Gastrocnemius medialis (tissue), 4 donors: ENCODE data around the gene MOB3C. TPM values are rescaled to one million over a fixed set of nuclear protein-coding genes. Genes with fewer than 3 reads are reported as not detected.

Source experiments
- ATAC-seq, 2 donors: fragments of 150-250 bp; one replicate each; pipeline ENCODE4 v1.9.1; 2016
- DNase-seq, 2 donors: peaks; one replicate each; pipeline ENCODE4 v3.0.0-alpha.2; 2019
- H3K27ac ChIP-seq, 4 donors: fragments of 200-600 bp; sonication (generic); 1 replicate in 1 of 4; 2 replicates in 3 of 4; pipeline ENCODE4 v1.5.1; 2016 to 2018; ENCODE audit warnings: mild to moderate bottlenecking in 2 of 4, moderate library complexity in 1 of 4
- H3K27me3 ChIP-seq, 3 donors: fragments of 200-600 bp; sonication (generic) in 2 of 3; 1 replicate in 1 of 3; 2 replicates in 2 of 3; pipeline versions ENCODE4 v1.5.1 to v1.6.0; 2016 to 2019; ENCODE audit warnings: mild to moderate bottlenecking in 1 of 3, moderate library complexity in 1 of 3
- H3K36me3 ChIP-seq, 2 donors: fragments of 200-600 bp; sonication (generic) in 1 of 2; one replicate each; pipeline ENCODE4 v1.5.1; 2017 to 2018
- H3K4me1 ChIP-seq, 2 donors: fragments of 200-600 bp; sonication (generic) in 1 of 2; one replicate each; pipeline ENCODE4 v1.5.1; 2016 to 2017; ENCODE audit warnings: mild to moderate bottlenecking in 2 of 2
- H3K4me3 ChIP-seq, 4 donors: fragments of 200-600 bp; sonication (generic) in 3 of 4; 1 replicate in 1 of 4; 2 replicates in 3 of 4; pipeline ENCODE4 v1.5.1; 2016 to 2019; ENCODE audit warnings: mild to moderate bottlenecking in 2 of 4
- H3K9me3 ChIP-seq, 3 donors: fragments of 200-600 bp; sonication (generic) in 2 of 3; 1 replicate in 1 of 3; 2 replicates in 2 of 3; pipeline ENCODE4 v1.5.1; 2016 to 2019
- POLR2A ChIP-seq, 2 donors: fragments of 450-650 bp; IDR thresholded peaks; one replicate each; pipeline ENCODE4 v1.6.1; 2017; ENCODE audit warnings: antibody characterized with exemption in 2 of 2, mild to moderate bottlenecking in 2 of 2, moderate library complexity in 2 of 2
- in situ Hi-C, 4 donors: fragments of 200-750 bp; cut with MboI; loops; one replicate each; pipeline versions ENCODE4 v1.15.0 to v1.8.0; 2017; ENCODE audit warnings: low sequenced_read_pairs in 4 of 4
- intact Hi-C: fragments of 100-400 bp; cut with DNase I; formaldehyde crosslinking; loops from one replicate; pipeline ENCODE4 v1.15.1; 2023; ENCODE audit warnings: low total_unique reads
- total RNA-seq, 4 donors: library from RNA; depleted of rRNA; stranded (reverse); fragments of >200 nt; gene quantifications; one replicate each; pipeline versions ENCODE4 v1.1.0 to v1.2.3, GENCODE V29; 2016
- TF ChIP-seq, protein P1 (sequence below), 5 experiments: fragments of 450-650 bp in 3 of 5; fragments of 200-600 bp in 2 of 5; sonication (generic) in 2 of 5; IDR thresholded peaks in 4 of 5; conservative IDR thresholded peaks in 1 of 5; 1 replicate in 4 of 5; 2 replicates in 1 of 5; pipeline ENCODE4 v1.5.1; 2016 to 2019; ENCODE audit warnings: antibody characterized with exemption in 5 of 5, mild to moderate bottlenecking in 3 of 5, moderate library complexity in 3 of 5

MOB3C gene
- total RNA-seq, 4 donors from 2014 or later, result 11.3 to 26.5 (median 23.3) TPM

GRCh38 chr1:46575300-46575699 is 41.3 kb downstream of the MOB3C start:
- no peak for DNase-seq
- no peaks in the 10 kb centered on the region for H3K27me3 ChIP-seq
- H3K4me3 ChIP-seq, result no peak overlapping the region
- intact Hi-C loops, result no loop called here
- peaks cover 2 to 77% of the 10 kb centered on the region in 2 donors for H3K36me3 ChIP-seq
- peaks cover 0 to 13% of the 10 kb centered on the region in 2 donors for H3K4me1 ChIP-seq
- H3K27ac ChIP-seq, result peak overlapping the region in 1 of 4 donors; percentile 75
- in situ Hi-C loops, result no loop called here
- H3K9me3 ChIP-seq, result no peaks in the 10 kb centered on the region
- no peak for TF ChIP-seq POLR2A (IDR thresholded peaks at IDR 0.05)
- TF ChIP-seq, protein P1, sequence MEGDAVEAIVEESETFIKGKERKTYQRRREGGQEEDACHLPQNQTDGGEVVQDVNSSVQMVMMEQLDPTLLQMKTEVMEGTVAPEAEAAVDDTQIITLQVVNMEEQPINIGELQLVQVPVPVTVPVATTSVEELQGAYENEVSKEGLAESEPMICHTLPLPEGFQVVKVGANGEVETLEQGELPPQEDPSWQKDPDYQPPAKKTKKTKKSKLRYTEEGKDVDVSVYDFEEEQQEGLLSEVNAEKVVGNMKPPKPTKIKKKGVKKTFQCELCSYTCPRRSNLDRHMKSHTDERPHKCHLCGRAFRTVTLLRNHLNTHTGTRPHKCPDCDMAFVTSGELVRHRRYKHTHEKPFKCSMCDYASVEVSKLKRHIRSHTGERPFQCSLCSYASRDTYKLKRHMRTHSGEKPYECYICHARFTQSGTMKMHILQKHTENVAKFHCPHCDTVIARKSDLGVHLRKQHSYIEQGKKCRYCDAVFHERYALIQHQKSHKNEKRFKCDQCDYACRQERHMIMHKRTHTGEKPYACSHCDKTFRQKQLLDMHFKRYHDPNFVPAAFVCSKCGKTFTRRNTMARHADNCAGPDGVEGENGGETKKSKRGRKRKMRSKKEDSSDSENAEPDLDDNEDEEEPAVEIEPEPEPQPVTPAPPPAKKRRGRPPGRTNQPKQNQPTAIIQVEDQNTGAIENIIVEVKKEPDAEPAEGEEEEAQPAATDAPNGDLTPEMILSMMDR (IDR thresholded peaks at IDR 0.05 in 4 of 5, conservative IDR thresholded peaks at IDR 0.05 in 1 of 5), result no peak
- no peak for ATAC-seq

DNA sequence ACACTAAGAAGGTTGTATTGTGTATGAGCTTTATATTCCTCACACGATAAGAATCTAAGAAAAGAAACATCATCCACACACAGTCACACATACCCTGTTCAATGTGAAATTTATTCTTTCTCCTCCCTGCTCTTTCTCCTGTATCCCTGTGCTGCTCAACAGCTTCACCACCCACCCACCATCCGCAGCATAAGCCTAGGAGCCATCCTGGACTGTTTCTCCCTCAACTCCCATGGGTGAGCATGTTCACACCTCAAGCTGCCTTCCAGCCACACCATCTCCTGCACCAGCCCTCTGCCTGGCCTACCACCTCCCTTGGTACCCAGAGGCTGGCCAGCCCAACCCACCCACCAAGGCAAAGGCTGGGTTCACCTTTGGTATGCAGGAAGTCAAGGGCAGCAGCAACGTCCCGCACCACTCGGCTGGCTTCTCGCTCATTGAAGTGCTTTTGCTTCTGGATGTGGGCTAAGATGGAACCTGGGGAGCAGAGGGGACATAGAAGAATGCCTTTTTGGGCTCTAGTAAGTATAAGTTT is 44.9 kb downstream of the MOB3C start:
- Histone ChIP-seq H3K9me3 (no peaks in the 10 kb centered on the region), H3K27me3 (no peaks in the 10 kb centered on the region), H3K27ac (no peak overlapping the region), H3K4me1 (peaks cover 0 to 12% of the 10 kb centered on the region in 2 donors), H3K4me3 (no peak overlapping the region), H3K36me3 (peaks cover 0 to 63% of the 10 kb centered on the region in 2 donors)
- intact Hi-C loops (no loop called here), in situ Hi-C loops (no loop called here)
- TF ChIP-seq, protein P1 (IDR thresholded peaks at IDR 0.05 in 4 of 5, conservative IDR thresholded peaks at IDR 0.05 in 1 of 5), result no peak
- no peak for TF ChIP-seq POLR2A (IDR thresholded peaks at IDR 0.05)
- no peak for DNase-seq
- ATAC-seq, result no peak

DNA sequence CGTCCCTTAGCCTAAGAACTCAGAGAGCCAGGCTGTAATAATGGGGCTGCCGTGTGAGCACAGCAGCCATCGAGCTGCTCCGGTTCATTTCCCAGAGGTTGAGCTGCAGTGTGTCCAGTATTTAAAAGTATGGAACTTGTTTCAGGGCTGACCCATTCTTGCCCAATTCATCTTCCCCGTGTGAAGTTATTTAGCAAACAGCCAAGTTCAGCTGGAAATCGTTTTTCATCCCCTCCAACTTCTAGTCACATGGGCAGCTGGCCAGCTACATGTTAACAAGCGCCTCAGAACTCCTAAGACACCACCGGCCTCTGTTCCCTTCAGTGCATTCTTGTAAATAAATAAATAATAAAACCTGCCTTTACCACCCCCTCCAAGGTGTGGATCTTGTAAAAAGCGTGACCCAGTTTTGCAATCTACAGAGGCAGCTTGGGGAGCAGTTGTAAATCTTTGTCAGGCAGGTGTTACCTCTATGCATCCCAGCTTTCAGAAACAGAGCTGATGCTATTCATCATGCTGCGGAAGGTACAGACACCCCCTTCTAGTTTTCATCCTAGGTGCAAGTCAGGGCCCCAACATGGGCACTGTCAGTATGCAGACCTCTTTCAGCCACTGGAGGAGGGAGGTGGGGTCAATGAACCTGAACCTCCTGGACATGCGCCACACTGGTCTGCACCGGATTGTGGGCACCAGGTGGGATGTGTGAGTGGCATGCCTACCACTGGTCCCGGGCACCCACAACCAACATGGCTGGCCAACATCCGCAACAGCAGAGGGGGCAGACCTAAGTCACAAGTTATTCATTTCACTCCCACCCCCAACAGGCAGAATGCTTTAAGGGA is 46.5 kb downstream of the MOB3C start:
- TF ChIP-seq POLR2A (IDR thresholded peaks at IDR 0.05), result no peak
- TF ChIP-seq, protein P1 (IDR thresholded peaks at IDR 0.05 in 4 of 5, conservative IDR thresholded peaks at IDR 0.05 in 1 of 5), result no peak
- no peak for ATAC-seq

GRCh38 chr1:46569116-46569515 is 47.5 kb downstream of the MOB3C start:
- no peak overlapping the region for H3K4me3 ChIP-seq
- no peak overlapping the region for H3K27ac ChIP-seq
- H3K27me3 ChIP-seq, result no peaks in the 10 kb centered on the region
- no peak for ATAC-seq
- in situ Hi-C loops, result no loop called here
- DNase-seq, result no peak
- TF ChIP-seq, protein P1 (IDR thresholded peaks at IDR 0.05 in 4 of 5, conservative IDR thresholded peaks at IDR 0.05 in 1 of 5), result no peak
- TF ChIP-seq POLR2A (IDR thresholded peaks at IDR 0.05), result no peak
- intact Hi-C loops, result no loop called here
- H3K36me3 ChIP-seq, result peaks cover 0 to 60% of the 10 kb centered on the region in 2 donors
- H3K4me1 ChIP-seq, result peaks cover 0 to 7% of the 10 kb centered on the region in 2 donors
- no peaks in the 10 kb centered on the region for H3K9me3 ChIP-seq

More for the DNA sequence above, 46.5 kb downstream of the MOB3C start:
- peaks cover 0 to 62% of the 10 kb centered on the region in 2 donors for H3K36me3 ChIP-seq
- H3K9me3 ChIP-seq, result no peaks in the 10 kb centered on the region
- intact Hi-C loops, result no loop called here
- no peaks in the 10 kb centered on the region for H3K27me3 ChIP-seq
- peaks cover 0 to 9% of the 10 kb centered on the region in 2 donors for H3K4me1 ChIP-seq
- in situ Hi-C loops, result no loop called here
- H3K27ac ChIP-seq, result no peak overlapping the region
- no peak for DNase-seq
- no peak overlapping the region for H3K4me3 ChIP-seq
